GM23248 (cell line): ENCODE results near the gene RFNG.

Experiments used
- EZH2 ChIP-seq: fragments of 200-600 bp; sonication (generic); IDR thresholded peaks from 2 replicates; pipeline ENCODE4 v1.6.1; 2018; ENCODE audit warnings: antibody characterized with exemption, mild to moderate bottlenecking; ENCODE audit not compliant: insufficient read depth, poor library complexity, severe bottlenecking
- EZH2phosphoT487 ChIP-seq: fragments of 200-600 bp; sonication (generic); IDR thresholded peaks from 2 replicates; pipeline ENCODE4 v1.6.1; 2018; ENCODE audit warnings: antibody characterized with exemption, moderate library complexity, mild to moderate bottlenecking, low read depth; ENCODE audit not compliant: insufficient read depth

GRCh38 chr17:82041144-82041814 is 10.3 kb downstream of the RFNG start:
- TF ChIP-seq EZH2 (no peak), EZH2phosphoT487 (no peak)
